GM18499 (cell line): ENCODE measurements around the gene ZC3H4.
"Not testable (repeated sequence)": the region's sequence is repeated elsewhere in the genome, so short reads cannot be mapped to it uniquely, and the experiment has no call there.

Experiments
- ATAC-seq: cut with Tn5 transposase; IDR thresholded peaks from one replicate; pipeline ENCODE4 v1.9.1; 2021; ENCODE audit warnings: moderate number of reproducible peaks; ENCODE audit not compliant: insufficient read depth, unreplicated experiment

Gene ZC3H4

DNA sequence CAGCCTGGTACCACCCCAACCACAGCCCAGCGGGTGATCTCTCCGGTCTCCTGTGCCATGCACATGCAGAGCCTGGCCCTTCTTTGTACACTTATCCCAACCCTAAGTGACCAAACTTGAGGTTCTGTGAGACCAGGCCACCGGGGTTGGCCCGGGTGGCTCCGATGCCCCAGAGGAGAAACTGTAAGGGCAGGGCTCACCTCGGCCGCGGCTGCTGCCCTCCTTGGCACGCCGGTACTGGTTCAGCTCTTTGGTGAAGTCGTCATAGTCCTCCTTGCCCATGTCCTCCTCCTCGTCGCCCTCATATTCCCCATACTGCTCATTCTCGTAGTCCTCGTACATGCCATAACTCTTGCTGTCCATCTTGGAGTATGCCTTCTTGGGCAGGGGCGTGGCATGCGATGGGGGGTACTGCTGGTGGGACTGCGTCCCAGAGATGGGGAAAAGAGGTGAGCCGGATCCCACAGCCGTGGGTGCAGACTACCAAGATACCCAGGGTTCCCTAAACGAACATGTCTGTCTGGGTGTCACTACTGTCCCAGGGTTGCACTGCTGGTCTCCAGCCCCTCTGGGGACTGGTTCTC is 23.7 kb downstream of the ZC3H4 start:
- no peak for ATAC-seq

DNA sequence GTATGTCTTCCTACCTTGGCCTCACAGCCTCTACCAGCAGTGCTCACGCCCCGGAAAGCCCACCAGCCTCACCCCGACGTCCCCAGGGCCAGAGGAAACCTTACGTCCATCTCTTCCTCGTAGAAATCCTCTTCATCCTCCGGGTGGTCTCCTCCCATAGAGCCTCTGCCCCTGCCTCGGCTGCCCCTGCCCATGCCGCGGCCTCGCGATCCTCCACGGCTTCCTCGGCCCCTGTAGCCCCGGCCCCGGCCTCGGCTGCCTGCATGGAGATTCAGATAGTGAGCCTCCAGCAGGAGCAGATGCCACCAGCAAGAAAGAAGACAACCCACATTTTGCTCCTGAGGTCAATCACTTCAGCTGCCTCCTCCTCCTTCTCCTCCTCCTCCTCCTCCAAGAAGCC is 27.3 kb downstream of the ZC3H4 start:
- ATAC-seq, result no peak

DNA sequence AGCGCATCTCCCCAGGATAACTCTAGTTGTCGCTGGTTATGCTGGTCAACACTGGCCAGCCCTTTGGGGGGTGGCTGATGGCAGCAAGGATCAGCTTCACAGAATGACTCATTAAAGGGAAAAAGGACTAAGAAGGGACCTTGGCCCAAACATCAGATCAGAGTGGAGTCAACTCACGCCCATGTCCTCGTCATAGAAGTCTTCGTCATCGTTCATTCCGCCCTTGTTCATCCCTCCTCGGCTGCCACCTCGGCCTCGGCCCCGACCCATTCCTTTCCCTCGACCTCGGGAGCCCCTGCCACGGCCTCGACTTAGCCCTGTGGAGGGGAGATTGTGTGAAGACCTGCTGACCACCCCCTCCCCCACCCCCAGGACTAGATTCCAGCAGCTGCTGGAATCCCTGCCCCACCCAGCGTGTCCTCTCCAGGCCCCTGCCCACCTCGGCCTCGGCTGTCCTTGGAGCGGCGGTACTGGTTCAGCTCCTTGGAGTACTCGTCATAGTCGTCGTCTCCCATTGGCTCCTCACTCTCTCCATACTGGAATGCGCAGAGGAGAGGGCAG is 28.6 kb downstream of the ZC3H4 start:
- ATAC-seq, result no peak

DNA sequence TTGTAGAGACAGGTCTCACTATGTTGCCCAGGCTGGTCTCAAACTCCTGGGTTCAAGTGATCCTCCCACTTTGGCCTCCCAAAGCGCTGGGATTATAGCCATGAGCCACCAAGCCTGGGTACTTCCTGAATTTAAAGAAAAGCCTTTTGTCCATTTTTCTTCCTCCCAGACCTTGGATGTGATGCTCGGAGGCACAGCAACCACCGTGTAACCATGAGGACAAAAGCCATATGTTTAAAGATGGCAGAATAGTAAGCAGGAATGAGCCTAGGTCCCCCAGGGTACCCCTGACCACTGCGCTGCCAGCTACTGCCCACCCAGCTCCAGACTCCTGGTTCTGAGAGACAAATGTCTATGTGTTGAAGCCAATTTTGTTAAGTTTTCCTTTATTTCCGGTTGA is 31.1 kb downstream of the ZC3H4 start:
- no peak for ATAC-seq

DNA sequence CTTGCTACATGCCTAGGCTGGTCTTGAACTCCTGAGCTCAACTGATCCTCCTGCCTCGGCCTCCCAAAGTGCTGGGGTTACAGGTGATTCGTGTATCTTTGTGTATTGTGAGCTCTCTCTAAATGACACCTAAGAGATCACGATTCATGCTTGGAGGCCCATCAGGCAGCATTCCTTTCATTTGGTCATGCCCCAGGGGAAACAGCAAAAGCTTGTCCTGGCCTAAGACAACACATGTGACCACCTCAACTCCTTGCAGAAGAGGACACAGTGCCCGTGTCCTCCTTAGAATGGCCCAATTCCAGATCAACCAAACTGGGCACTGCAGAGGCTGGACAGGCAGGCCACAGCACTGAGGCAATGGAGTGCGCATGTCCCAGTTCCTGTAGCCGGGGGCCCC is 32.5 kb downstream of the ZC3H4 start:
- no peak for ATAC-seq

DNA sequence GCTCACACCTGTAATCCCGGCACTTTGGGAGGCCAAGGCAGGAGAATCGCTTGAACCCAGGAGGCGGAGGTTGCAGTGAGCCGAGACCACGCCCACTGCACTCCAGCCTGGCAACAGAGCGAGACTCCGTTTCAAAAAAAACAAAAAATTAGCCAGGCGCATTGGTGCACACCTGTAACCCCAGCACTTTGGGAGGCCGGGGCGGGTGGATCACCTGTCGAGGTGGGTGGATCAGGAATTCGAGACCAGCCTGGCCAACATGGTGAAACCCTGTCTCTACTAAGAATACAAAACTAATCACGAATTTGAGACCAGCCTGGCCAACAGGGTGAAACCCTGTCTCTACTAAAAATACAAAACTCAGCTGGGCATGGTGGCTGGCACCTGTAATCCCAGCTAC is 35.2 kb downstream of the ZC3H4 start:
- ATAC-seq, result not testable (repeated sequence)

DNA sequence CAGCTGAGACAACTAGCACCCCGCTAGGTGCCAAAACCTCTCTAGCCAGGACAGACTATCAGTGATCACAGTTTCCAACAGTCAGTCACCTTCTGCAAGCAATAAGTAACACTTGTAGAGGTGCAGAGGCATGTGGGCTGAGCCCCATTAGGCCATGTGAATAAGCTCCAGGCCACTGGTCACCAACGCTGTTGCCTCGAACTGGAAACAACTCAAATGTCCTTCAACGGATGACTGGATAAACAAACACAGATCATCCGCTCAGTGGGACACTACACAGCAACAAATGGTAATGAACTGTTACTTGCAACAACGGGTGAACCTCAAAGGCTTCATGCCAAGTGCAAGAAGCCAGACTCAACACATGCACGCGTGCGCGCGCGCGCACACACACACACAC is 37.6 kb downstream of the ZC3H4 start:
- ATAC-seq, result no peak

DNA sequence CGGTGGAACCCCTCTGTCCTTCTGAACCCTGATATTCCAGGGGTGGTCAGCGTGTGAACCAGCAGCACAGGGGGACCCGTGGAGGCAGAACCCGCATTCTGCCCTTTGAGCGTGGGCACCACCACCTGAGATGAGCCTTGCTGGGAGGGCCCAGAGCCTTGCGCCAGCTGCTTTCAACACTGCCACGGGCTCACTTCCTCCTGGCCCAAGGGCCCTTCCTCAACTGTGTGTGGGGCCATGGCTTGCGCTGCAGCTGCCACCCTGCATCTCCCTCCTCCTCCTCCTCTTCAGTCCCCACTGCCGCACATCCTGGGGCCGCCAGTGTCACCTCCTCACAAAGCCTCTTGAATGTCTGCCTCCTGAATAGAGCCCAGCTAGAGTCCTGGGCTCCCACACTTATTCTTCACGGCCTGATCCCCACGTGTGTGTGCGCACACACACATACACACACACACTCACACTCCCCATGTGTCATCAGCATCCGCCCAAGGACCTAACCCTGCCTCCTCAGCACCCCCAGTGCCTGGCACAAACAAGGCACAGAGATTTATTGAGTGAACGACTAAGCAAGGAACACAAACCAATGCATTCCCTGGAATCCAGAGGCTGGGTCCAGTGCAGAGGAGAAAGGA is 38.3 kb downstream of the ZC3H4 start:
- ATAC-seq, result no peak

DNA sequence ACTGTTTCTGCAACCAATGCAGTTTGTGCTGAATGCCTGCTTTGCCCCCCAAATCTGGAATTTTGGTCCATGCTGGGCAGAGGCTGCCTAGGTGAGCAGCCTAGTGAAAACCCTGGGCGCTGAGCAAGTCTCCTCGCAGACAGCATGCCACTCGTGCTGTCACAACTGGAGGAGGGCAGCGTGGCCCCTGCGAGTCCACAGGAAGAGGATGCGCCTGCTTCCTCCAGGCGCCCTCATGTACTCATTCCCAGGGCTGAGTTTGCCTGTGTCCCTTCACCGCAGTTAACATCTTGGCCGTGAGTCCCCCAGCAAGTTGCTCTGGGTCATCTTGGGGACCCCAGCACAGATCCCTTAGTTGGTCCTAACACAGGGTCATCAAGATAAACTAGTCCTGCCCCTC is 39.0 kb downstream of the ZC3H4 start:
- ATAC-seq, result no peak

DNA sequence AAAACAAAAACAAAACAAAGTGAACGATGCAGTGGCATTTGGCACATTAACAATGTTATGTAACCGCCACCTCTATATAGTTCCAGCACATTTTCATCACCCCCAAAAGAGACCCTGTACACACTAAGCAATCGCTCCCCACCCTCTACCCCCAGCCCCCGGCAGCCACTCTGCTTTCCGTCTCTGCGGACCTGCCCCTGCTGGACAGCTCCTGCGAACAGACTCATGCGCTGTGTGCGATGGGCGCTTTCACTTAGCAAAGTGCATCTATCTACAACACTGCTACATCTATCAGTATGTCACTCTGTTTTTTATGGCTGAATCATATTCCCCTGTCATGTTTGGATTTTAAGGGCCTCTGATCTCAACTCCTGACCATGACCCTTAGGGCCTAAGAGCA is 40.0 kb downstream of the ZC3H4 start:
- no peak for ATAC-seq

DNA sequence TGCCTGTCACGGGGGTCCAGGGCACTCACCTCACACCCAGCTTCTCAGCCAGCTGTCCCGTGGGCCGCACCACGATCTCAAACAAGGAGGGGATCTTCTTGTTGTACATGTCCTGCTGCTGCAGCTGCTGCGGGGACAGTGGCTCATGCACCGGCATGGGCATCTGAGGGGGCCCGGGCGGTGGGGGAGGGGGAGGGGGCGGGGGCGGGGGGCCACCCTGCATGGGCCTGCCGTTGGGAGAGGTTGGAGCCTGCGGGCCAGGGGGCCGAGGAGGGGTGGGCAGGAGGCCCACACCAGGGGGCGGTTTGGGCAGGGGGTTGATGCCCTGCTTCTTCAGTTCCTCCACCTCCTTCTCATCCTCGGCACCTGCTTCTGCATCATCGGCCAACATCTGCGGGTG is 41.3 kb downstream of the ZC3H4 start:
- no peak for ATAC-seq

DNA sequence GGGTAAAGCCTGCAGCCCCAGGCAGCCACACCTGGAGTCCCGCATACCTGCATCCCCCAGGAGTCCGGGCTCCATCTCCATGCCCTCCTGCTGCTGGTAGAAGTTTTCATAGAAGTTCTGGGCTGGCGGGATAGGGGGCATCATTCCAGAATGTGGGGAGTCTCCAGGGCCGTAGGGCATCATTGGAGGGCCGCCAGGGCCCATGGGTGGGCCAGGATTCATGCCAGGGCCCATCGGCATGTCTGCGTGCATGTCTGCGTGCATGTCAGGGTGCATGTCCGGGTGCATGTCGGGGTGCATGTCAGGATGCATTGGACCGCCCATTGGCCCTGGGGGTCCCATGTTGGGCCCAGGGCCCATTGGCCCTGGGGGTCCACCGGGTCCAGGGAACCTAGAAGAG is 41.8 kb downstream of the ZC3H4 start:
- ATAC-seq, result no peak

DNA sequence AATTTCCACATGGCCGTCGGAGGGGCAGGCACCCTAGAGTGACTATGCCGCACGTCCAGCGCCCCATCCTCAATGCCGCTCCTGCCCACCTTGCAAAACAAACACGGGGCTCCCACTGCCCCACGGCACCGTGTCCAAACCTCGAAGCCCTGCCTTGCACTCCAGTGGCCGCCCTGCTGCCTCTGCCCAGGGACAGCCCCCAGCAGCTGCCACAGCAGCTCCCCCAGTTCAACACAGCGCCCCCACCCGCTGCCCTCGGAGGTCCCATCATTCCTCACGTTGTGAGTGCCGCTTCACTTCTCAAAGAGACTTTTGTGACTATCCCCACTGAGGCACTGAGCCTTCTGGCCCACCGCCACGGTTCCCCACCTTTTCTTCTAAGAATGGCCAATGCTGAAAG is 42.8 kb downstream of the ZC3H4 start:
- ATAC-seq, result no peak

DNA sequence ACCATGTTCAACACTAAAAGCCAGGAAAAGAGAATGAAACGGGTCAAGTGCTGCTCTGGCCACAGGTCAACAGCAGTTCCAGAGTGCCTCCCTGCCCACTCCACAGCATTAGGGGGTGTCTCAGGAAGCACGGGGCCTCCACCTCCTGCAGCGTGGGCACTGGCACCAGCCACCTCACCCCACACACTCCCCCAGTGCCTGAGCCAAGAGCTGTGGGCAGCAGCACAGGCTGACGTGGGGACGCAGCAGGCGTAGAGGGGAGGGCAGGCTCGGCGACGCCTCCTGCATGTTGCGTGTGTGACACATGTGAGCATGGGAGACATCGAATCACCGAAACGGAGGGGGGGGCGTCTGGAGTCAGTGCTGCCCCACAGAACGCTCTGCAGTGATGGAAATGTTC is 43.8 kb downstream of the ZC3H4 start:
- ATAC-seq, result no peak

DNA sequence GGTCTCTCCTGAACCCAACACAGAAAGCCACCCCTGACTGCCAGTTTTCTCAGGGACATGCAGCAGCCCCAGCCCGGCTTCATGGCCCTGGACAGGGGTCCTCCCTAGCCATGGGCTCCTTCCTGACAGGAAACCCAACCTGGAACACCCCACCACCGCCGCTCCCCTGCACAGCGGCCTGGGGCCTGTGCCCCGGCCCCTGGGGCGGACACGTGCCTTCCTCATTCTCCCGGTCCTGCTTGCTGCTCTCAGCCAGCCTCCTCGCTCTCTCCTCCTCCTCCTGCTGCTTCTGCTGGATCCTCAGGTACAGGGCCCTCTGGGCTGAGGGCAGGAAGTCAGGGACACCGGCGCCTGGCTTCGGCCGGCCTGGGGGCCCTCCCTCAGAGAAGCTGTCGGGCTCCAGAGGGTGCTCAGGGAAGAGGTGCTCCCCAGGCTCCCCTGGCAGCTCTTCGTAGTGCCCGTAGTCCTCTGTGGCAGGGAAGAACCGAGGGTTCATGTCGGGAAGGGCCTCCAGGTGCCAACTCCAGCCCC is 44.6 kb downstream of the ZC3H4 start:
- no peak for ATAC-seq

DNA sequence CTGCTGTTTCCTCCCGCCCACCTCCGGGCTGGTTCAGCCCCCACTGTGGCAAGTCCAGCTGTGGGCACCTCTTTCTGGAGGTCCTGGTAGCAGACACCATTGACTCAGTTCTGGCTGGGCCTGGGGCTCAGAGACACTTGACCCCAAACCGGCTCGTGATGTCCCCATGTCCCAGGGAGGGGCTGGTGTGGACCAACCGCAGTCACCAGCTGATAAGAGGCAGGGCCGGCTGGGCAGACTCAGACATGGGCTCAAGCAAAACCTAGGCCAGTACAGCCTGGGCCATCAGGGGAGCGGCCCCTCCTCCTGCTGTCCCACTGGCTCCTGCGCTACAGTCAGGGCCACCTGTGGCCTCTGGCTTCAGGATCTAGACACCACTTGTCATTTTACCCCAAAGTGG is 45.3 kb downstream of the ZC3H4 start:
- no peak for ATAC-seq

DNA sequence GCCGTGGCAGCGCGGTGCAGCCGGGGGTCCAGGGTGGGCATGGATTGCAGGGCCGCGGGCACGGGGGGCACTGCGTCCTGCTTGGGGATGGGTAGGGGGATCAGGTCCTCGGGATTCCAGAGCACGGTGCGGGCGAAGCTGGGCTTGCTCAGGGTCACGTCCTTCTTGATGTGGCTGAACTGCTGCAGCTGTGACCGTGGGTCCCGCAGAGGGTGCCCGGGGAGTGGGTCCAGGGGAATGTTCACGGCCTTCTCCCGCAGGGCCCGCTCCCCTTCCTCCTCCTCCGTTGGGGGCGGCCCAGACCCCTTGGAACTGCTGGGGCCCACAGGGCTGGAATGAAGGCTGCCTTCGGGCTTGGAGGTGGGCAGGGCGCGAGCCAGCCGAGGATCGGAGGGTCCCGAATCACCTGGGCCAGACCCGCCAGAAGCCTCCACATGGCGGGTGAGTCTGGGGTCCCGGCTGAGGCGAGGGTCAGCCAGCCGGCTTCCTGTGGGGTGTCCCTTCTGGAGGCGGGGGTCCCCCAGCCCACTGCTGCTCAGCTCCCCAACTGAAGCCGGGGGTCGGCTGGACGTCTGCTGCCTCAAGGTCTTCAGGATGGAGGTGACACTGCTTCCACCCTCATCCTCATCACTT is 46.2 kb downstream of the ZC3H4 start:
- no peak for ATAC-seq

DNA sequence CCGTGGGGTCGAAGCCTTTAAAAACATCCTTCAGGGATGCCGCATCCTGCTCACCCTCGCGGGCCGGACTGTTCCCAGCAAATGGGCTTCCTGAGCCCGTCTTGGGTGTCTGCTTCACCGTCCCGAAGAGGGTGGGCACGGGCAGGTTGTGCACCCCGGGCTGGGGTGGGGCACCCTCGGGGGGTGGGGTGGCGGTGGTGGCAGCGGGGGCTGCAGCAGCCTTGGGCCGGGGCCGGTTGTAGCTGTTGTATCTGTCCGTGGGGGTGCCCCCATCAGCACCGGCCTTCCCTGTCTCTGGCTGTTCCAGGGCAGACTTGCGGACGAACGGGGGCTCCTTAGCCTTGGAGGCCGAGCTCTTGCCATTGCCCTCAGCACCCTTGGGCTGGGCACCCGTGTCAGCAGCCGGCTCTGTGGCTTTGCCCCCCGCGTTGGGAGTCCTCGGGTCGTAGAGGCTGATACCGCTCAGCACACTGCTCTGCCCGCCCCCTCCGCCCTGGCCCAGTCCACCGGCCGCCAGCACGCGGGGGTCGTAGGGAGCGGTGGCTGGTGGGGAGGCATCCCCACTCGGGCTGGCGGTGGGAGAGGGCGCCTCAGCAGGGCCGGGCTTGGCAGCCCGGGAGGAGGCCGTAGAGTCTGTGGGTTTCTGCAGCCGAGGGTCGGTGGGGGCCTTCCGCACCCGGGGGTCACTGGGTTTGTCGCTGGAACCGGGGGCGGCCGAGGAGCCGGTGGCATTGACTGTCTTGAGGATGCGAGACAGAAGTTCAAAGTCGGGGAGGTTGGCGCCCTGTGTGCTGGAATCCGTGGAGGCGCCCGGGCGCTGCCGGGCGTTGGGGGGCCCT is 47.0 kb downstream of the ZC3H4 start:
- ATAC-seq, result no peak

DNA sequence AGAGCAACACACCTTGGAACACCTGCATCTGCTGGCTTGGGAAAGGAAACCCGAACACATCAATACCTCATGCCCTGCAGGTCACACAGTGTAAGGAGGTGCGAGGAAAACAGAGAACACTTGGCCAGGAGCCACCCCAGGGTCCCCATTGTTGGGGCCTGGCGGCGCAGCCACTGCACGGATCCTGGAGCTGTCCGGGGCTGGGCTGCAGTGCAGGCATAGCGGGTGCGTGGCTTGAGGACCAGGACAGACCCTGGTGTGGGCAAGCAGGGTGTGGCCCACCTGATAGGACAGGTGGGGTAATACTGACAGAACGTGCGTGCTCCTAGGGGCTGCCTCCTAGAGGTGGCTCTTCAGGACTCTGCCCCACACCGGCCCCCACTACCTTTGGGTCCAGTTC is 48.3 kb downstream of the ZC3H4 start:
- no peak for ATAC-seq

DNA sequence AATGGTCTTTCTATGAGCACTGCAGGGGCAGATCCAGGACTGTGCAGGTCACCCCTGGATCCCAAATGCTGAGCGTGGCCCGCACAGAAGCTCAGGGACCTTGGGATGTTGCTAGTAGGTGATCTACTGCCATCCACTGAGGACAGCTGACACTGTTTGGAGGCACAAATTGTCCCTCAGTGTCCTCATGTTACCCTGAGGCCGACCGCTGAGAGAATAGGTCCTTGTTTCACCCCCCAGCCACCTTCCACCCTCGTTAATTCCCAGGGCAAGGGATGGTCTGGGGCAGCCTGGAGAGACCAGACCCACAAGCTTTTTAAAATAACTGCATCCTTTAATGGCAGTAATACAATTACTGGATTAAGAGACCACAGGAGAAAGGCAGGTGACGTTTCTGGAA is 49.7 kb downstream of the ZC3H4 start:
- ATAC-seq, result no peak

DNA sequence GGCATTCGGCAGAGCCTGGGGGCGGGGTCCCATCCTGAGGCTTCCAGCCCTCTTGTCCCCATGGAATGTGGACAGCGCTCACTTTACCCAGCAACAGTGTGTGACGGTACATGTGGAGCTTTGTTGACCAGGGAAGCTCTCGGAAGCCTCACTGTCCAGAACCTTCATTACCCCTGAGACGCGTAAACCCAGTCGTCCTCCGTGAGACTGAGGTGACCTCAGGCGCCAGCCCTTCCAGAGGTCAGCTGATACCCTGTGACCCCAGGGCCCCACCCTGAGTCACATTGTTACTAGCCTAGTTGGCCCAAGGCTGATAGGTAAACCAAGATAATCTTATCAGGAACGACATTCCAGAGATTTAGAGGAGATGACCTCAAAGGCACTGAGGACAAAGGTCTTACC is 55.0 kb downstream of the ZC3H4 start:
- ATAC-seq, result no peak
